Common myeloid progenitor, CD34-positive (primary cell): Measurements from ENCODE around the gene PIGQ.

Experiments used
- CTCF ChIA-PET: fragments of 350-600 bp; sonication (Branson Sonifier 250); formaldehyde crosslinking; loops from one replicate; lab custom pipeline; 2021; ENCODE audit warnings: antibody characterized with exemption; lab: Charles Lee
- POLR2A ChIA-PET: fragments of 350-600 bp; sonication (Branson Sonifier 250); formaldehyde crosslinking; loops from one replicate; lab custom pipeline; 2021; ENCODE audit warnings: antibody characterized with exemption; lab: Charles Lee
- DNase-seq, 3 donors: peaks; one replicate each; pipeline versions ENCODE4 v3.0.0 to v3.0.0-alpha.2; 2013
- H3K27ac ChIP-seq, 2 experiments: 1 replicate in 1 of 2; 2 replicates in 1 of 2; pipeline ENCODE4 v1.7.0; 2013; ENCODE audit warnings: inconsistent platforms in 2 of 2, low read length in 2 of 2, mild to moderate bottlenecking in 2 of 2, low read depth in 1 of 2, moderate library complexity in 1 of 2; ENCODE audit not compliant: severe bottlenecking in 2 of 2, insufficient read depth in 1 of 2, poor library complexity in 1 of 2
- H3K27me3 ChIP-seq, 5 experiments: replicated peaks in 2 of 5; 1 replicate in 3 of 5; 2 replicates in 2 of 5; pipeline versions ENCODE4 v1.6.1 to v1.7.0; 2013; ENCODE audit warnings: low read length in 4 of 5, mild to moderate bottlenecking in 2 of 5, moderate library complexity in 2 of 5, inconsistent platforms in 1 of 5; ENCODE audit not compliant: insufficient read depth in 5 of 5, control insufficient read depth in 4 of 5
- H3K36me3 ChIP-seq, 4 experiments: 1 replicate in 2 of 4; 2 replicates in 2 of 4; pipeline versions ENCODE4 v1.6.1 to v1.7.0; 2013; ENCODE audit warnings: low read length in 3 of 4, control low read depth in 1 of 4, mild to moderate bottlenecking in 1 of 4; ENCODE audit not compliant: control insufficient read depth in 4 of 4, insufficient read depth in 4 of 4
- H3K4me1 ChIP-seq, 4 experiments: 1 replicate in 3 of 4; 2 replicates in 1 of 4; pipeline versions ENCODE4 v1.6.1 to v1.7.1; 2013; ENCODE audit warnings: low read length in 3 of 4, mild to moderate bottlenecking in 3 of 4, control low read depth in 1 of 4, inconsistent platforms in 1 of 4, moderate library complexity in 1 of 4; ENCODE audit not compliant: control insufficient read depth in 4 of 4, insufficient read depth in 4 of 4; ENCODE audit errors: control extremely low read depth in 1 of 4
- H3K4me3 ChIP-seq, 7 experiments: 1 replicate in 4 of 7; 2 replicates in 3 of 7; pipeline versions ENCODE4 v1.5.1 to v1.7.0; 2013; ENCODE audit warnings: mild to moderate bottlenecking in 7 of 7, low read length in 6 of 7, moderate library complexity in 6 of 7, inconsistent platforms in 2 of 7, low read depth in 2 of 7, control low read depth in 1 of 7; ENCODE audit not compliant: insufficient read depth in 4 of 7, control insufficient read depth in 1 of 7; ENCODE audit errors: extremely low read depth in 1 of 7
- H3K9me3 ChIP-seq, 5 experiments: 1 replicate in 4 of 5; 2 replicates in 1 of 5; pipeline versions ENCODE4 v1.6.1 to v1.7.1; 2013; ENCODE audit warnings: low read length in 4 of 5, mild to moderate bottlenecking in 2 of 5, inconsistent platforms in 1 of 5, low read depth in 1 of 5, moderate library complexity in 1 of 5; ENCODE audit not compliant: control insufficient read depth in 4 of 5, insufficient read depth in 2 of 5; ENCODE audit errors: control extremely low read depth in 1 of 5
- WGBS: methylation state at CpG from one replicate; pipeline ENCODE4 v1.1.5; 2013; ENCODE audit not compliant: insufficient coverage; 5-methylcytosine and 5-hydroxymethylcytosine counted together

PIGQ gene

DNA sequence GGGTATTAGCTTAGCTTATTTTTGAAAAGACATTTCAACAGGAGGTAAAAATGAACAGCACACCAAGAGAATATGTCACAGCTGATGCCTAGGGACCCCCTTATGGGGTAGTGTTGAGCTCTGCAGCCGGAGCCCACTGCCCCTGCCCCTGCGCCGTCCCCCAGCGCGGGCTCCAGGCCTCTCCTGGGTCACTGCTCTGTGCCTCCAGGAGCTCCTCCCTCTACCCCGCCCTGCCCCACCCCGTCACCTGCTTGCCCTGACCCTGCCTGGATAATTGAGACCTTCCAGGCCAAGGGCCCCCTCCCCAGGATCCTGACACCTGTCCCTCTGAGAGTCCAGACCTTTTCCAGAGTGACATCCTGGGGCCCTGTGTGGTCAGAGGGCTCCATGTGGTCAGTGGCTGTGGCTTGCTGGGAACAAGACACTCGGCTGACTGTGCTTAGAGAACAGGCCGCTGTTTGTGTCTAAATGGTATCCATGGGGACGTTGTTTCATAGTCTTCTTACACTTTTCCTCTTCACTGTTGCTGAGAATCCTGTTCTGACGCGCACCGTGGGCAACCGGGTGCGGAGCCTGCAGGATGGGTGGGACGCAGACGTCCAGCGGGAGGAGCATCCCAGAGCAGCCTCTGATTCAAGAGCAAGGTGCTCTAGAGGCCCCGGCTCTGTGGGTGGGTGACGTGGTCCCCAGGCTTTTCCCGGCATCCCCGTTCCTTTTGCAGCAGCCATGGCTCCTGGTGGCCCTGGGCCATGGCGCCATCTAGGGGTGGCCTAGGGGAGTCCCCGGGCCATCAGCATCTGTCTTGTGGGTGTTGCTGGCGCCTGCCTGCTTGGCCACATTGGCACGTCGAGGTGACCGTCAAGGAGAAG, 41.0 kb downstream of the PIGQ start:
- H3K4me3 ChIP-seq = no peak overlapping the region
- no peaks in the 10 kb centered on the region for H3K9me3 ChIP-seq
- 74% methylated on average over 23 of the region's 28 CpGs for WGBS
- H3K27me3 ChIP-seq = no peaks in the 10 kb centered on the region
- ChIA-PET POLR2A (no interaction called here), CTCF (interaction anchor here (0.5 to 3.3 kb wide), 6 partner anchors 10 to 110 kb away, joined by 3 to 16 read pairs (median 4); no protein-coding TSS in a partner anchor)
- DNase-seq = peak; percentile 36 to 65 (median 59)
- H3K4me1 ChIP-seq = no peaks in the 10 kb centered on the region
- H3K36me3 ChIP-seq = peaks cover 0 to 7% (median 0%) of the 10 kb centered on the region in 4 experiments
- H3K27ac ChIP-seq = no peak overlapping the region

GRCh38 chr16:615122-615521, 45.4 kb downstream of the PIGQ start:
- H3K27me3 ChIP-seq = no peaks in the 10 kb centered on the region
- peaks cover 0 to 9% (median 2%) of the 10 kb centered on the region in 4 experiments for H3K36me3 ChIP-seq
- 94% methylated on average over 12 of the region's 13 CpGs for WGBS
- no peak overlapping the region for H3K4me3 ChIP-seq
- no peaks in the 10 kb centered on the region for H3K4me1 ChIP-seq
- no peak overlapping the region for H3K27ac ChIP-seq
- CTCF ChIA-PET = no interaction called here
- POLR2A ChIA-PET = no interaction called here
- DNase-seq = no peak
- no peaks in the 10 kb centered on the region for H3K9me3 ChIP-seq

DNA sequence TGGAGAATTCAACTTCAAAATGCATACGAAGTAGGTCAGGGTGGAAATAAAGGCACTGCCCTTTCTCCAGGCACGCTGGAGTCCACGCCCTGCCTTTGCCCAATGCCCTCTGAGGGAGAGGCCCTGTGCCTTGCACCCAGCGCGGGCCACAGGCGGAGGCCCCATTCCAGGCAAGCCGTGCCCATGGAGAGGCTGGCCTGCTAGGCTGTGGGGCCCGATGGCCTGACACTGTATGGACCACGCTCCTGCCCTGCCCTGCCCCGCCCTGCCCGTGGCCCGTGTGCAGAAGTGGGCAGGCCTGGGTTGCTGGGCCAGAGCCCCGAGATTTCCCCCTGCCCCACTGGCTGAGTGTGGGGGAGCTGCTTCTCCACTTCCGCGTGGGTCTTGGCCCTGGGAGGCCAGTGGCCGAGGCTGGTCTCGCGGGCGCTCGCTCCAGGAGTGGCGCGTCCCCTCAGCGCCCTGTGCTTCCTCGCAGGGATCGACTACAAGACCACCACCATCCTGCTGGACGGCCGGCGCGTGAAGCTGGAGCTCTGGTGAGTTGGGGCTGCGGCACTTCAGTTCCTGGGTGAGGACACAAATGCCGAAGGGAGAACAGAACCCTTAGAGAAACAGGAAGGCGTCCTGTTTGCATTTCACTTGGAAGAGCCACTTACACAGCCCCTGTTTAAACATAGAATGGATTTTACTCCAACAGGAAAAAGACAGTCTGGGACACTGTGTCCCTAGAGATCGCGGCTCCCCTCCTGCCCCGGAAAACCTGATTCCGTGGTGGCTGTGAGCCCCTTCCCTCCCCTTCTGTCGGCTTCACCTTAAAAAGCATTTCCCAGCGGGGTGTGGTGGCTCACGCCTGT, 47.2 kb downstream of the PIGQ start:
- peaks cover 0 to 11% (median 4%) of the 10 kb centered on the region in 4 experiments for H3K36me3 ChIP-seq
- WGBS = 98% methylated on average over 38 of the region's 39 CpGs
- no peak for DNase-seq
- H3K4me3 ChIP-seq = no peak overlapping the region
- ChIA-PET POLR2A (no interaction called here), CTCF (no interaction called here)
- H3K9me3 ChIP-seq = no peaks in the 10 kb centered on the region
- H3K27me3 ChIP-seq = no peaks in the 10 kb centered on the region
- H3K27ac ChIP-seq = no peak overlapping the region
- no peaks in the 10 kb centered on the region for H3K4me1 ChIP-seq

- Histone ChIP-seq H3K9me3 (no peaks in the 10 kb centered on the region), H3K36me3 (peaks cover 0 to 11% (median 4%) of the 10 kb centered on the region in 4 experiments), H3K27me3 (no peaks in the 10 kb centered on the region), H3K4me1 (no peaks in the 10 kb centered on the region), H3K4me3 (no peak overlapping the region), H3K27ac (no peak overlapping the region)
- ChIA-PET POLR2A (interaction anchor here (0.6 kb wide), 1 partner anchor 47 kb away, joined by 3 read pairs; no protein-coding TSS in a partner anchor), CTCF (no interaction called here)
- no peak for DNase-seq
- 94% methylated on average over 9 of the region's 16 CpGs for WGBS
These were observed 48.1 kb downstream of the PIGQ start for GRCh38 chr16:617855-618254.

- peaks cover 0 to 7% (median 4%) of the 10 kb centered on the region in 4 experiments for H3K36me3 ChIP-seq
- ChIA-PET POLR2A (no interaction called here), CTCF (interaction anchor here (1.0 kb wide), 1 partner anchor 47 kb away, joined by 3 read pairs; no protein-coding TSS in a partner anchor)
- no peaks in the 10 kb centered on the region for H3K9me3 ChIP-seq
- no peaks in the 10 kb centered on the region for H3K4me1 ChIP-seq
- no peak overlapping the region for H3K27ac ChIP-seq
- DNase-seq = no peak
- H3K27me3 ChIP-seq = no peaks in the 10 kb centered on the region
- H3K4me3 ChIP-seq = no peak overlapping the region
- whole genome bisulfite sequencing = 92% methylated on average over 20 of the region's 20 CpGs
These were observed 49.8 kb downstream of the PIGQ start for GRCh38 chr16:619476-620100.

DNA sequence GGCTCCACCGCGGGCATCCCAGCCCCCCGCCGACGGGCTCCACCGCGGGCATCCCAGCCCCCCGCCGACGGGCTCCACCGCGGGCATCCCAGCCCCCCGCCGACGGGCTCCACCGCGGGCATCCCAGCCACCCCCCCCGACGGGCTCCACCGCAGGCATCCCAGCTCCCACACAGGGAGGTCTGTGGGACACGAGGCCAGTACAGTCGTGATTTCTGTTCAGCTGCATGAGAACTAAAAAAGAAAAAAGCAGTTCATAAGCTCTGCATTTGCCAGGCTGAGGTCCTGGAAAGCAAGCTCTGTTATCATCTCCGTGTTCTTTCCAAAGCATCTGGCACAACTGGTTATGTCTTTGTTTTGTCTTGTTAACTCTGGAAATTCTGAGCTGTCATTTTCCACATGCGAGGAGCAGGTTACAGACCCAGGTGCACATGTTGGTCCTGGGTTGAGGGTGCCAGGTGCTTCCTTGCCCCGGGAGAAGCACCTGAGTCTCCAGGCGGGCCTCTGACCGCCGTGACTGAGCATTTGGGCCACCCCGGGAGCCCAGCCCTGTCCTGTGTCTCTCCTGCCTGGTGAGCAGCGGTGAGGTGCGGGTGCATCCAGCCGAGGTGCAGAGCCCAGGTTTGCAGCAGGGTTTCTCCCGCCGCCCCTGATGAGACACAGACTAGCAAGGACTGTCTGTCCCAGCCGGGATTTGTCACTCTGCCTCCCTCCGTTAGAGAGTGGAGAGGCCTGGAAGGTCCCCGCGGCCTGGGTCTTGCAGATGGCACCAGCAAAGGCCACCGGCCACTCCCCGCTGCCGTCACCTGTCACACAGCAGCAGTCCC, 51.1 kb downstream of the PIGQ start:
- CTCF ChIA-PET = interaction anchor here (1.5 kb wide), 1 partner anchor 18 kb away, joined by 3 read pairs; no protein-coding TSS in a partner anchor
- H3K4me3 ChIP-seq = no peak overlapping the region
- POLR2A ChIA-PET = interaction anchor here (0.7 kb wide), 1 partner anchor 10 kb away, joined by 4 read pairs; the partner anchor contains the start of gene WFIKKN1
- no peak for DNase-seq
- H3K9me3 ChIP-seq = no peaks in the 10 kb centered on the region
- WGBS = 96% methylated on average over 32 of the region's 41 CpGs
- H3K27ac ChIP-seq = no peak overlapping the region
- H3K36me3 ChIP-seq = peaks cover 3 to 17% (median 5%) of the 10 kb centered on the region in 4 experiments
- H3K27me3 ChIP-seq = no peaks in the 10 kb centered on the region
- H3K4me1 ChIP-seq = no peaks in the 10 kb centered on the region
